H9 (cell line): ENCODE measurements around the gene FBXW9. TPM values are rescaled to one million over a fixed set of nuclear protein-coding genes. Genes with fewer than 3 reads are reported as not detected.

Experiments used
- DNase-seq: peaks from one replicate; pipeline ENCODE4 v3.0.0-alpha.2; 2017
- H2AFZ ChIP-seq: one replicate; pipeline ENCODE4 v1.6.1; 2013; ENCODE audit warnings: mild to moderate bottlenecking, low read length, control low read depth, moderate library complexity
- H2AK5ac ChIP-seq: 2 replicates; pipeline ENCODE4 v1.6.1; 2013; ENCODE audit warnings: low read length, control low read depth, mixed read lengths; ENCODE audit not compliant: insufficient read length
- H2BK120ac ChIP-seq: one replicate; pipeline ENCODE4 v1.6.1; 2013; ENCODE audit warnings: low read depth, mild to moderate bottlenecking, low read length, control low read depth, inconsistent platforms; ENCODE audit not compliant: poor library complexity, severe bottlenecking
- H2BK12ac ChIP-seq: 2 replicates; pipeline ENCODE4 v1.6.1; 2013; ENCODE audit warnings: low read length, control low read depth, mixed read lengths, low read depth; ENCODE audit not compliant: insufficient read length
- H2BK15ac ChIP-seq: 2 replicates; pipeline ENCODE4 v1.6.1; 2013; ENCODE audit warnings: low read depth, low read length, control low read depth
- H2BK20ac ChIP-seq: one replicate; pipeline ENCODE4 v1.6.1; 2013; ENCODE audit warnings: low read depth, mild to moderate bottlenecking, low read length, control low read depth, inconsistent platforms; ENCODE audit not compliant: poor library complexity, severe bottlenecking
- H2BK5ac ChIP-seq: 2 replicates; pipeline ENCODE4 v1.6.1; 2013; ENCODE audit warnings: low read length, control low read depth, mixed read lengths; ENCODE audit not compliant: insufficient read length
- H3K14ac ChIP-seq: 2 replicates; pipeline ENCODE4 v1.6.1; 2013; ENCODE audit warnings: low read length, control low read depth; ENCODE audit not compliant: insufficient read depth
- H3K18ac ChIP-seq: 2 replicates; pipeline ENCODE4 v1.6.1; 2013; ENCODE audit warnings: low read depth, mild to moderate bottlenecking, mixed read lengths, low read length, control low read depth; ENCODE audit not compliant: insufficient read length
- H3K23ac ChIP-seq: 2 replicates; pipeline ENCODE4 v1.6.1; 2013; ENCODE audit warnings: low read length, control low read depth, mixed read lengths, low read depth; ENCODE audit not compliant: insufficient read length
- H3K23me2 ChIP-seq: 2 replicates; pipeline ENCODE4 v1.6.1; 2013; ENCODE audit warnings: low read depth, mild to moderate bottlenecking, mixed read lengths, low read length, control low read depth; ENCODE audit not compliant: insufficient read length, poor library complexity, severe bottlenecking
- H3K27ac ChIP-seq: 2 replicates; pipeline ENCODE4 v1.5.1; 2013; ENCODE audit warnings: low read length, control low read depth, mixed read lengths, low read depth; ENCODE audit not compliant: insufficient read length
- H3K27me3 ChIP-seq: 2 replicates; pipeline ENCODE4 v1.6.1; 2013; ENCODE audit warnings: low read length, control low read depth, inconsistent platforms; ENCODE audit not compliant: insufficient read depth
- H3K4ac ChIP-seq: 2 replicates; pipeline ENCODE4 v1.6.1; 2013; ENCODE audit warnings: low read depth, mild to moderate bottlenecking, control low read depth, inconsistent platforms, low read length, moderate library complexity
- H3K4me1 ChIP-seq: 2 replicates; pipeline ENCODE4 v1.6.1; 2013; ENCODE audit warnings: low read length, control low read depth, inconsistent platforms; ENCODE audit not compliant: insufficient read depth
- H3K4me2 ChIP-seq: 2 replicates; pipeline ENCODE4 v1.6.1; 2013; ENCODE audit warnings: low read length, control low read depth, mixed read lengths; ENCODE audit not compliant: insufficient read length, insufficient read depth
- H3K56ac ChIP-seq: 2 replicates; pipeline ENCODE4 v1.6.1; 2013; ENCODE audit warnings: low read depth, mild to moderate bottlenecking, mixed read lengths, low read length, control low read depth; ENCODE audit not compliant: insufficient read length
- H3K79me1 ChIP-seq: 2 replicates; pipeline ENCODE4 v1.6.1; 2013; ENCODE audit warnings: low read depth, mild to moderate bottlenecking, moderate library complexity, low read length, control low read depth, inconsistent platforms; ENCODE audit not compliant: insufficient read depth, poor library complexity, severe bottlenecking
- H3K79me2 ChIP-seq: 2 replicates; pipeline ENCODE4 v1.6.1; 2013; ENCODE audit warnings: low read length, control low read depth, inconsistent platforms; ENCODE audit not compliant: insufficient read depth
- H3K9ac ChIP-seq: 2 replicates; pipeline ENCODE4 v1.6.1; 2013; ENCODE audit warnings: low read length, control low read depth, mixed read lengths; ENCODE audit not compliant: insufficient read length; ENCODE audit errors: extremely low read depth
- H3K9me3 ChIP-seq: one replicate; pipeline ENCODE4 v1.6.1; 2013; ENCODE audit warnings: low read depth, low read length, inconsistent platforms; ENCODE audit not compliant: control insufficient read depth
- H3T11ph ChIP-seq: one replicate; pipeline ENCODE4 v1.6.1; 2013; ENCODE audit warnings: mild to moderate bottlenecking, low read length, control low read depth, inconsistent platforms
- H4K20me1 ChIP-seq: one replicate; pipeline ENCODE4 v1.6.1; 2013; ENCODE audit not compliant: control insufficient read depth, insufficient read length, insufficient read depth
- H4K5ac ChIP-seq: 2 replicates; pipeline ENCODE4 v1.6.1; 2013; ENCODE audit warnings: low read depth, mild to moderate bottlenecking, mixed read lengths, low read length, control low read depth; ENCODE audit not compliant: insufficient read length
- H4K8ac ChIP-seq: replicated peaks from 2 replicates; pipeline ENCODE4 v1.6.1; 2013; ENCODE audit warnings: low read length, control low read depth, mixed read lengths, low read depth; ENCODE audit not compliant: insufficient read length
- H4K91ac ChIP-seq: 2 replicates; pipeline ENCODE4 v1.6.1; 2013; ENCODE audit warnings: low read depth, mild to moderate bottlenecking, moderate library complexity, mixed read lengths, low read length, control low read depth; ENCODE audit not compliant: insufficient read length
- H3K27ac Mint-ChIP-seq, 3 experiments: 2 replicates in 2 of 3; 3 replicates in 1 of 3; pipeline ENCODE4 v1.8.0; 2020 to 2021; ENCODE audit warnings: mixed read lengths in 3 of 3, mild to moderate bottlenecking in 1 of 3, moderate library complexity in 1 of 3
- H3K27me3 Mint-ChIP-seq: 2 replicates; pipeline ENCODE4 v1.8.0; 2021; ENCODE audit warnings: low read depth, mild to moderate bottlenecking, moderate library complexity, mixed read lengths
- H3K36me3 Mint-ChIP-seq, 3 experiments: 2 replicates in 2 of 3; 3 replicates in 1 of 3; pipeline ENCODE4 v1.8.0; 2020 to 2021; ENCODE audit warnings: low read depth in 3 of 3, mixed read lengths in 3 of 3; ENCODE audit not compliant: insufficient read depth in 1 of 3
- H3K4me1 Mint-ChIP-seq, 2 experiments: 2 replicates each; pipeline ENCODE4 v1.8.0; 2020; ENCODE audit warnings: mixed read lengths in 2 of 2
- H3K4me3 Mint-ChIP-seq, 2 experiments: 2 replicates in 1 of 2; 3 replicates in 1 of 2; pipeline ENCODE4 v1.8.0; 2020 to 2021; ENCODE audit warnings: mild to moderate bottlenecking in 2 of 2, mixed read lengths in 2 of 2, moderate library complexity in 1 of 2
- H3K9me3 Mint-ChIP-seq, 2 experiments: 2 replicates in 1 of 2; 3 replicates in 1 of 2; pipeline ENCODE4 v1.8.0; 2020; ENCODE audit warnings: mild to moderate bottlenecking in 2 of 2, mixed read lengths in 2 of 2, moderate library complexity in 1 of 2
- WGBS: extraction: QIAGEN DNeasy Blood & Tissue Kit; methylation state at CpG from one replicate; pipeline ENCODE4 v1.1.7; 2013; ENCODE audit warnings: missing lambda C conversion rate, low lambda C conversion rate, mixed read lengths; ENCODE audit not compliant: insufficient read length; ENCODE audit errors: extremely low coverage; 5-methylcytosine and 5-hydroxymethylcytosine counted together
- total RNA-seq: library from RNA; stranded (reverse); gene quantifications from 2 replicates; pipeline ENCODE4 v1.2.1, GENCODE V29; 2021
- TF ChIP-seq, protein P1 (sequence below): fragments of 200-600 bp; sonication (generic); conservative IDR thresholded peaks from 3 replicates; pipeline ENCODE4 v1.8.0; 2021; ENCODE audit warnings: antibody characterized with exemption, mild to moderate bottlenecking

The FBXW9 gene
- total RNA-seq, 1 experiment from 2014 or later: 11.7 TPM

- no peak overlapping the region for H2BK12ac ChIP-seq
- no peaks in the 10 kb centered on the region for H3K4me1 ChIP-seq
- peak overlapping the region; percentile 19 for H4K5ac ChIP-seq
- no peak overlapping the region for H3T11ph ChIP-seq
- Mint-ChIP-seq H3K4me3 (peak overlapping the region; percentile 97 to 98), H3K36me3 (peaks cover 24 to 38% (median 25%) of the 10 kb centered on the region in 3 experiments; a peak in 6 of 7 replicates), H3K27me3 (no peaks in the 10 kb centered on the region), H3K9me3 (no peaks in the 10 kb centered on the region), H3K4me1 (peaks cover 15 to 26% of the 10 kb centered on the region in 2 experiments), H3K27ac (peak overlapping the region; percentile 93 to 99 (median 97))
- H3K14ac ChIP-seq: peak overlapping the region; percentile 54; the same call in 1 of the 2 replicates
- no peak for DNase-seq
- no peak overlapping the region for H2AK5ac ChIP-seq
- peak overlapping the region; percentile 96 for H3K4me2 ChIP-seq
- TF ChIP-seq, protein P1, sequence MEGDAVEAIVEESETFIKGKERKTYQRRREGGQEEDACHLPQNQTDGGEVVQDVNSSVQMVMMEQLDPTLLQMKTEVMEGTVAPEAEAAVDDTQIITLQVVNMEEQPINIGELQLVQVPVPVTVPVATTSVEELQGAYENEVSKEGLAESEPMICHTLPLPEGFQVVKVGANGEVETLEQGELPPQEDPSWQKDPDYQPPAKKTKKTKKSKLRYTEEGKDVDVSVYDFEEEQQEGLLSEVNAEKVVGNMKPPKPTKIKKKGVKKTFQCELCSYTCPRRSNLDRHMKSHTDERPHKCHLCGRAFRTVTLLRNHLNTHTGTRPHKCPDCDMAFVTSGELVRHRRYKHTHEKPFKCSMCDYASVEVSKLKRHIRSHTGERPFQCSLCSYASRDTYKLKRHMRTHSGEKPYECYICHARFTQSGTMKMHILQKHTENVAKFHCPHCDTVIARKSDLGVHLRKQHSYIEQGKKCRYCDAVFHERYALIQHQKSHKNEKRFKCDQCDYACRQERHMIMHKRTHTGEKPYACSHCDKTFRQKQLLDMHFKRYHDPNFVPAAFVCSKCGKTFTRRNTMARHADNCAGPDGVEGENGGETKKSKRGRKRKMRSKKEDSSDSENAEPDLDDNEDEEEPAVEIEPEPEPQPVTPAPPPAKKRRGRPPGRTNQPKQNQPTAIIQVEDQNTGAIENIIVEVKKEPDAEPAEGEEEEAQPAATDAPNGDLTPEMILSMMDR: no peak
- H3K23ac ChIP-seq: no peak overlapping the region
- no CpG with 5 or more reads among the region's 7 CpGs for WGBS
- H2BK120ac ChIP-seq: no peak overlapping the region
- no peaks in the 10 kb centered on the region for H4K20me1 ChIP-seq
- no peaks in the 10 kb centered on the region for H3K27me3 ChIP-seq
- peaks cover 22% of the 10 kb centered on the region for H3K23me2 ChIP-seq
- peaks cover 7% of the 10 kb centered on the region for H3K79me1 ChIP-seq
- peak overlapping the region; percentile 30 for H3K27ac ChIP-seq
- no peak overlapping the region for H2BK5ac ChIP-seq
- H3K79me2 ChIP-seq: peaks cover 26% of the 10 kb centered on the region; the same call in 1 of the 2 replicates
- peak overlapping the region; percentile 31 for H3K56ac ChIP-seq
- H2BK20ac ChIP-seq: no peak overlapping the region
- H3K9ac ChIP-seq: peak overlapping the region; percentile 97
- H2AFZ ChIP-seq: no peak overlapping the region
- peak overlapping the region; percentile 43 for H3K18ac ChIP-seq
- no peaks in the 10 kb centered on the region for H3K9me3 ChIP-seq
- H4K91ac ChIP-seq: no peak overlapping the region
- no peak overlapping the region; the same call in 1 of the 2 replicates for H3K4ac ChIP-seq
- H2BK15ac ChIP-seq: no peak overlapping the region
- H4K8ac ChIP-seq: no peak overlapping the region
These were observed 26.9 kb upstream of the FBXW9 start for GRCh38 chr19:12723381-12723640.
